Measurements from ENCODE around the gene RTL1.

The RTL1 gene

GRCh38 chr14:100910888-100911664, 7.6 kb upstream of the RTL1 start:
- H3K27ac ChIP-seq = no peak overlapping the region
- no peak for TF ChIP-seq CTCF (conservative IDR thresholded peaks at IDR 0.05)
- no peak for TF ChIP-seq ZFX (IDR thresholded peaks at IDR 0.05)

GRCh38 chr14:100909439-100909838, 5.9 kb upstream of the RTL1 start:
- TF ChIP-seq CTCF (conservative IDR thresholded peaks at IDR 0.05) = no peak
- no peak for TF ChIP-seq ZFX (IDR thresholded peaks at IDR 0.05)
- H3K27ac ChIP-seq = no peak overlapping the region

GRCh38 chr14:100907240-100907639, 3.7 kb upstream of the RTL1 start:
- no peak overlapping the region for H3K27ac ChIP-seq
- TF ChIP-seq ZFX (IDR thresholded peaks at IDR 0.05) (no peak), CTCF (conservative IDR thresholded peaks at IDR 0.05) (no peak)

- H3K27ac ChIP-seq = no peak overlapping the region
- TF ChIP-seq CTCF (conservative IDR thresholded peaks at IDR 0.05) (peak; percentile 37), ZFX (IDR thresholded peaks at IDR 0.05) (no peak)
These were observed 2.9 kb upstream of the RTL1 start for GRCh38 chr14:100906420-100906819.

GRCh38 chr14:100905166-100905565, 1.6 kb upstream of the RTL1 start:
- no peak overlapping the region for H3K27ac ChIP-seq
- TF ChIP-seq CTCF (conservative IDR thresholded peaks at IDR 0.05) = no peak
- TF ChIP-seq ZFX (IDR thresholded peaks at IDR 0.05) = no peak

- TF ChIP-seq CTCF (conservative IDR thresholded peaks at IDR 0.05) (peak; percentile 24), ZFX (IDR thresholded peaks at IDR 0.05) (no peak)
- H3K27ac ChIP-seq = no peak overlapping the region
These were observed 975 bp upstream of the RTL1 start for GRCh38 chr14:100904307-100905087.

GRCh38 chr14:100903134-100903468, 421 bp downstream of the RTL1 start:
- TF ChIP-seq CTCF (conservative IDR thresholded peaks at IDR 0.05) (no peak), ZFX (IDR thresholded peaks at IDR 0.05) (no peak)
- H3K27ac ChIP-seq = no peak overlapping the region

Measured in C4-2B (cell line).